NCI-H146 treated with DMSO at 0.1 percent for 48 hours (cell line): ENCODE measurements around the gene ABR.
A peak's percentile ranks its signal among the peaks of the same experiment; 100 is the strongest.
"Not testable (repeated sequence)": the region's sequence is repeated elsewhere in the genome, so short reads cannot be mapped to it uniquely, and the experiment has no call there.

Source experiments
- DNase-seq: peaks from one replicate; lab custom pipeline; 2025; ENCODE audit not compliant: unreplicated experiment; lab: John Stamatoyannopoulos, UW

Gene ABR

GRCh38 chr17:1097972-1098744, 81.6 kb downstream of the ABR start:
- not testable (repeated sequence) for DNase-seq

- no peak for DNase-seq
Measured at GRCh38 chr17:1096215-1096614, 83.6 kb downstream of the ABR start.

GRCh38 chr17:1095853-1096173, 84.0 kb downstream of the ABR start:
- no peak for DNase-seq

- no peak for DNase-seq
Measured at GRCh38 chr17:1095090-1095852, 84.5 kb downstream of the ABR start.

- DNase-seq = no peak
Measured at GRCh38 chr17:1094591-1094990, 85.2 kb downstream of the ABR start.

- no peak for DNase-seq
Measured at GRCh38 chr17:1091900-1092299, 87.9 kb downstream of the ABR start.

- DNase-seq = no peak
Measured at GRCh38 chr17:1091190-1091534, 88.6 kb downstream of the ABR start.

GRCh38 chr17:1090465-1091189, 89.2 kb downstream of the ABR start:
- no peak for DNase-seq

GRCh38 chr17:1089915-1090314, 89.9 kb downstream of the ABR start:
- DNase-seq = no peak

GRCh38 chr17:1087381-1088241, 92.2 kb downstream of the ABR start:
- DNase-seq = peak; percentile 94

GRCh38 chr17:1083451-1084187, 96.2 kb downstream of the ABR start:
- no peak for DNase-seq

GRCh38 chr17:1082579-1082978, 97.2 kb downstream of the ABR start:
- no peak for DNase-seq

- DNase-seq = no peak
Measured at GRCh38 chr17:1078831-1079561, 100.8 kb downstream of the ABR start.

GRCh38 chr17:1077986-1078711, 101.6 kb downstream of the ABR start:
- no peak for DNase-seq

GRCh38 chr17:1077581-1077985, 102.2 kb downstream of the ABR start:
- no peak for DNase-seq

GRCh38 chr17:1076982-1077302, 102.8 kb downstream of the ABR start:
- no peak for DNase-seq

- DNase-seq = no peak
Measured at GRCh38 chr17:1076299-1076981, 103.3 kb downstream of the ABR start.

GRCh38 chr17:1074886-1075605, 104.7 kb downstream of the ABR start:
- DNase-seq = no peak
